Stimulated activated CD8-positive, alpha-beta memory T cell treated with anti-CD3 and anti-CD28 coated beads, Interleukin-4, amount 100 ng/mL, for 24 hours (primary cell): Measurements from ENCODE around the gene SEMA4A.
"Not testable (repeated sequence)": the region's sequence is repeated elsewhere in the genome, so short reads cannot be mapped to it uniquely, and the experiment has no call there.

ENCODE experiments used
- DNase-seq: peaks from one replicate; pipeline ENCODE4 v3.0.0-alpha.2; 2020; ENCODE audit warnings: low read depth

SEMA4A gene

GRCh38 chr1:156160000-156160742 lies 6.8 kb downstream of the SEMA4A start:
- no peak for DNase-seq

DNA sequence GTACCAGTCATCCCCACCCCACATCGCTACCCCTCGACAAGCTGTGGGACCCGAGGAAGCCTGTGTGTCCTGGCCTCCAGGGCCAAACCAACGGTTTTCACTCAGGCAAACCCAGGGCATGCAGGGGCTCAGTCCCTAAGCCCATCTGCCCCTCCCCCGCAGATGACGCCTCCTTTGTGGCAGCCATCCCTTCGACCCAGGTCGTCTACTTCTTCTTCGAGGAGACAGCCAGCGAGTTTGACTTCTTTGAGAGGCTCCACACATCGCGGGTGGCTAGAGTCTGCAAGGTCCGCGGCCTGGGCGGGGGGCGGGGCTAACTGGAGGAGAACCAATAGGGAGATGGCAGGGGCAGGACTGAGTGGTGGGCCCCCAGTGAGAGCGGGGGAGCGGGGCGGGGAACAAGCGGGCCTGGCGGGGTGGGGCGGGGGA lies 7.4 kb downstream of the SEMA4A start:
- peak; percentile 66 for DNase-seq

DNA sequence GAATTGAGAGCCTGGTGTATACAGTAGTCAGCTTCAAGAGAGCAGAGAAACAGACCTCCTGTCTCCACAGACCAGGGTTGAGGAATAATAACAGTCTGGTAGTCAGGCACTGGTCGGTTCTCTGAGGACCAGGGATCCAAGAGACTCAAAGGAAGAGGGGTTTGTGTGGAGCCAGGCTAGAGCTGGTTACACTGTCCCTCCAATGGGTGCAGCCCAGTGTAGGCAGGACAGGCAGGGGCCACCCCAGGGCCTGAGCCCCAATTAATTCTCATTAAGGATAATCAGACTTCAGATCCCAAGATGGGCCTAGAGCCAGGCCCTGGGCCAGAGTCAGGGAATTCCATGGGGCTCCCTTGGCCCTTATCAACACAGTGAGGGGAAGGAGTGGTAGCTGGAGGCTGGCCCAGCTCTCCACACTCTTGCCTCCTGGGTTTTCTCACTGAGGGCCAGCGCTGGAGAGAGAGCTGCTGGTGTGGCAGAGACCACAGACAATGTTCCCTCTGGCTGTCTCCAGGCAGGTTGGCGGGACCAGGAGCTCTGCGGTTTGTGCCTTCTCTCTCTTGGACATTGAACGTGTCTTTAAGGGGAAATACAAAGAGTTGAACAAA lies 9.1 kb downstream of the SEMA4A start:
- DNase-seq = no peak

DNA sequence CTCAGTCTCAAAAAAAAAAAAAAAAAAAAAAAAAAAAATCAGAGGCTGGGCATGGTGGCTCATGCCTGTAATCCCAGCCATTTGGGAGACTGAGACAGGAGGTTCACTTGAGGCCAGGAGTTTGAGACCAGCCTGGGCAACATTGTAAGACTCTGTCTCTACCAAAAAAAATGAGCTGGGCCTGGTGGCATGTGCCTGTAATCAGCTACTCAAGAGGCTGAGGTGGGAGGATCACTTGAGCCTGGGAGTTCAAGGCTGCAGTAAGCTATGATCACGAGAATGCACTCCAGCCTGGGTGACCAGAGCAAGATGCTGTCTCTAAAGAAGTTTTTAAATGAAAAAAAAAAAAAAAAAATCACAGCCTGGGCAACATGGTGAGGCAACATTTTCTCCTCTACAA lies 10.3 kb downstream of the SEMA4A start:
- no peak for DNase-seq

DNA sequence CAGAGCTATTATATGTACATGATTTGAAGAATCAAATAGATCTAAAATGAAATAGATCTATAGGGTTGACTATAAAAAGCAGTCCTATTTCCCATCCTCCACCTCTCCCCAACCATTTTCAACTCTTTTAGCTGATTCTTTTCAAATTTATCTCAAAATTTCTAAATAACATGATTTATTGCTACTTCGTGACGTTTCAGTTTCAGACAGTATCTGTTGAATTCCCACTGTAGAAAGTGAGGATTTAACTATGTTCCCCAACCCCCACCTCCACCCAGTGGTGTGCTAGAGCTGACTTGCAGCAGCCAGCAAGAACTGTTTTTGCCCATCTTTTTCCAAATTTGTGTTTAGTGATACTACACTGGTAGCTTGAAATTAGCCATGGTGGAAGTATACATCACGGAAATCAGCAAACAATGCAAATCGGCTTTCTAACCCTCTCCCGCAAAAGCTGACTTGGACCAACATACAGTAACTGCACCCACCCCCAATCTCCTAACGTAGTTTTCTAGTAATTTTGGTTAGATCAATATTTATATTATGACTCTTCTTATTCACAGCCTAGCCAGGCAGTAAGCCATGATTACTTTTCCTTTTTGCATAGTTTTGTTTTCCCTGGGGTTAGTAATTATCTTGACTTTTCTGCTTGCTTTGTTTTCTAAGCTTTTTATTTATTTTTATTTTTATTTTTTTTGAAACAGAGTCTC lies 10.9 kb downstream of the SEMA4A start:
- DNase-seq = no peak

DNA sequence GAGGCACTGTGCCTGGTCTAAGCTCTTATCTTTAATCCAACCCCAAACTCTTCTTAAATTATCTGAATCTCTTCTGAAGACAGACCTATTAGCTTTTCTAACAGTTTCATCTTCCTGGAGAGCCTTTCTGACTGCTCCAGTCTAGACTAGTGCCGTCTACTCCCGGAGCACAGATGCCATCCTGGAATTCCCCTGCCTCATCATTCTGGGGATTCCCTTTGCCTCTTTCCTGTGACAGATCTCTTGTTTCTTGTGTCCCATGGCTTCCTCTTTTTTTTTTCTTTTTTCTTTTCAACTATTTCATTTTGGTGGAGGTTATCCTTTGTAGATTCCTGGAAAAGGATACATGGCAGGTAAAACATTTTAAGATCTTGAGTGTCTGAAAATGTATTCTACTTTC lies 11.7 kb downstream of the SEMA4A start:
- DNase-seq = no peak

GRCh38 chr1:156167536-156167935 lies 14.2 kb downstream of the SEMA4A start:
- no peak for DNase-seq

DNA sequence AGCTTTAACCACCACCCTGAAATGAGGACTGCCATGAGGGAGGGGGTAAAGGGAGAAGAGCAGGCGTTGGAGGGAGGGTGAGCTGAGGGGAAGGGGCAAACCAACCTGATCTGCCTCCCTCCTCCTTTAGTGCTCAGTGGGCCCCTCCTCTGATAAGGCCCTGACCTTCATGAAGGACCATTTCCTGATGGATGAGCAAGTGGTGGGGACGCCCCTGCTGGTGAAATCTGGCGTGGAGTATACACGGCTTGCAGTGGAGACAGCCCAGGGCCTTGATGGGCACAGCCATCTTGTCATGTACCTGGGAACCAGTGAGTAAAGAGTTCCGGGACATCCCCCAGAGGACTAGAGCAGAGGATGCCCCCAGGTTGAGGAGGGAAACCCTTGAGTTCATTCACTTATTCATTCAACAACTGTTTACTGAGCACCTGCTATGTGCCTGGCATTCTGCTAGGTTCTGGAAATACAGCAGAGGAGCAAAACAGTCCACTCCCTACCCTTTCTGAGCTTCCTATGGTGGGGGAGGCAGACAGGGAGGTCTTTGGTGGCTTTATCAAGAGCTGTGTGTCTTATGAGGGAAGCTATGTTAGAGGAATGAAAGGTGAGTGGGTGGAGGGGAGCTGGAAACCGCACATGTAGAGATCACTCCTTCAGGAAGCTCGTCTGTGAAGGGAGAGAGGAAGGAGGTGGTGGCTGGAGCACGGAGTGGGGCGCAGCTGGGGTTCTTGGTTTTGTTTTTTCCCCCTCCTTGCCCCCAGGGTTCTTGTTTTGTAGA lies 19.5 kb downstream of the SEMA4A start:
- DNase-seq = no peak

GRCh38 chr1:156176610-156177210 lies 23.3 kb downstream of the SEMA4A start:
- no peak for DNase-seq

- DNase-seq = no peak
Observed at GRCh38 chr1:156177919-156178654, 24.7 kb downstream of the SEMA4A start.

DNA sequence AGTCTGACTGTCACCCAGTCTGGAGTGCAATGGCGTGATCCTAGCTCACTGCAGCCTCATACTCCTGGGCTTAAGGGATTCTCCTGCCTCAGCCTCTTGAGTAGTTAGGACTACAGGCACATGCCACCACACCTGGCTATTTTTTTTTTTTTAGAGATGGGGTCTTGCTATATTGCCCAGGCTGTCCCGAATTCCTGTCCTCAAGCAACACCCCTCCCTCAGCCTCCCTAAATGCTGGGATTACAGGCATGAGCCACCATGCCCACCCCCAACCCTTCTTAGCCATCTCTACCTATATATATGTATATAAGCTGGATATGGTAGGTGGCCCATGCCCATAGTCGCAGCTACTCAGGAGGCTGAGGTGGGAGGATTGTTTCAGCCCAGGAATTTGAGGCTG lies 27.1 kb downstream of the SEMA4A start:
- DNase-seq = no peak

GRCh38 chr1:156181391-156181924 lies 28.1 kb downstream of the SEMA4A start:
- not testable (repeated sequence) for DNase-seq

DNA sequence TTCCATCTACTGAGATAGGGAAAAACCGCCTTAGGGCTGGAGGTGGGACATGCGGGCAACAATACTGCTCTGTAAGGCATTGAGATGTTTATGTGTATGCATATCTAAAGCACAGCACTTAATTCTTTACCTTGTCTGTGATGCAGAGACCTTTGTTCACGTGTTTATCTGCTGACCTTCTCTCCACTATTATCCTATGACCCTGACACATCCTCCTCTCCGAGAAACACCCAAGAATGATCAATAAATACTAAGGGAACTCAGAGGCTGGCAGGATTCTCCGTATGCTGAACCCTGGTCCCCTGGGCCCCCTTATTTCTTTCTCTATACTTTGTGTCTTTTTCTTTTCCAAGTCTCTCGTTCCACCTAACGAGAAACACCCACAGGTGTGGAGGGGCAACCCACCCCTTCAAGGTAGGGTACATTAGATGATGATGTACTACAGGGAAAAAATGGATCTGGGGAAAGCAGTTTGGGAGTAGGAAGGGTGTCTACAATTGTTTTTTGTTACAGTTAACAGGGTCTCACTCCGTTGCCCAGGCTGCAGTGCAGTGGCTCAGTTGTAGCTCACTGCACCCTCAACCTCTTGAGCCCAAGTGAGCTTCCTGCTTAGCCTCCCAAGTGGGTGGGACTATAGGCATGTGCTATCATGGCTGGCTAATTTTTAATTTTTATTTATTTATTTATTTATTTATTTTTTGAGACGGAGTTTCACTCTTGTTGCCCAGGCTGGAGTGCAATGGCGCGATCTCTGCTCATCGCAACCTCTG lies 28.8 kb downstream of the SEMA4A start:
- DNase-seq = not testable (repeated sequence)

DNA sequence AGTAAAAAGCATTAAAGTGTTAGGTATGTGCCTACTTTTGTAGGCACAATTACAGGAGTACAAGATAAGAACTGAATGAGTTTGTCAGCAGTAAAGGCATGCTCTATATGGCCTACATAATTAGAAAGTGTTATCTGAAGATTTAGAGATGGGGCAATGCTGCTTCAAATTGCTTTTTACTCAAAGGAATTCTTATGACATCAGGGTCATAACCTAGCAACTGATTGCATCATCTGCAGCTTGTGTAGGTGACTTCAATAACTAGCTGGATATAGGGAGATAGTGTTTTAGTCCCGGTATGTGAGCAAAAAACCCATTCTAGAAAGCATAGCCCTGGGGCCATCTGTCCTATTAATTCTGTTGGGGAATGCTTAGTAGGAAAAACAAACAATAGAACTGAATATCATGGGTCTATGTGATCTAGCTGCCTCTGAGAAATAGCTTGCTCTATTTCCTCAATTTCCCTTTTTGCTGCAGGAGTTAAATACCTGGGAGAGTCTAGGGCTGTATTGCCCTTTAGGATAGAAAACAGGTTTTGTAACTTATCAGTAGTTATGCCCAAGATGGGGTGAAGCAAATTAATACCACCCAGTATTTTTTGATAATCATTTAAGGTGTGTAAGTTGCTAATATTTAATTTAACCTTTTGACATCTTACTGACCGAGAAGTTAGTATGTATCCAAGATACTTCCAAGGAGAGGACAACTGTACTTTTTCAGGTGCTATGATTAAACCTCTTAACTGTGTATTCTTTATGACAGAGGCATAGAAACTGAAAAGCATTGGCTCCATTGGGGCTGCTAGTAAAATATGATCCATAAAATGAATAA lies 33.2 kb downstream of the SEMA4A start:
- DNase-seq = not testable (repeated sequence)

GRCh38 chr1:156190265-156190664 lies 36.9 kb downstream of the SEMA4A start:
- not testable (repeated sequence) for DNase-seq

- no peak for DNase-seq
Observed at GRCh38 chr1:156191292-156191964, 38.0 kb downstream of the SEMA4A start.

DNA sequence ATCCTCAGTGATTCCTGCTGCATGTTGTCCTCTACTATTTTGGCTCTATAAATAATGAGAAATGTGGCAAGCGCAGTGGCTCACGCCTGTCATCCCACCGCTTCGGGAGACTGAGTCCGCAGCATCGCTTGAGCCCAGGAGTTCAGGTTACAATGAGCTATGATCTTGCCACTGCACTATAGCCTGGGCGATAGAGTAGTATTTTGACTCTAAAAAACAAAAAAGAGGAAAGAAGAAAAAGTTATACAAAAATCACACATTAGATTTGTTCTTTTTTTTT lies 39.8 kb downstream of the SEMA4A start:
- DNase-seq = no peak

DNA sequence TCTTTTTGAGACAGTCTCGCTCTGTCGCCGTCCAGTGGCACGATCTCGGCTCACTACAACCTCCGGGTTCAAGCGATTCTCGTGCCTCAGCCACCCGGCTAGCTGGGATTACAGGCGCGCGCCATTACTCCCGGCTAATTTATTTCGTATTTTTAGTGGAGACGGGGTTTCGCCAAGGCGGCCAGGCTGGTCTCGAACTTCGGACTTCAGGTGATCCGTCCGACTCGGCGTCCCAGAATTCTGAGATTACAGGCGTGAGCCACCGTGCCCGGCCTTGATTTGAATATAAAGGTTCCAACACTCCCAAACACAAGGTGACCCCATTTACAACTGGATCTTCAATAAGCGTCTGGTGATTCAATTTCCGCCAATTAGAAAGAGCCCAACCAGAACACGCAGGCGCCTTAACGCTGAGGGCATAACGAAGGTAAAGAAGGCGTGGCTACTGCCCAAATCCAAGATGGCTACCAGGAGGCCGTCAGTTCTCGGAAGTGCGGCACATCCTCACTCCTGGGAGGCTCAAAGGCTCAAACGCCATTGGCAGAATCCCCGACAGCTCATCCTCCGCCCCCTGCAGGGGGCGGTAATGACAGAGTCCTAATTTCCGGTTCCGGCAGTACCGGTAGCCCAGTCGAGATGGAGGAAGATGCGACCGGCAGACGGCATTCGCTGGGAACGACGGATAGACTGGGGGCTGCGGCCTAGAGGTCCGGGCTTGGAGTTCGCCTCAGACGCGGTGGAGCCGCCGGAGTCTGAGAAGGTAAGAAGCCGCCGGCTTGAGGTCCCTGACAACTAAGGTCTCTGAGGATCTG lies 40.3 kb downstream of the SEMA4A start, which contains the start of gene SLC25A44:
TSS of gene SLC25A44 (plus strand) at position 617 of the 812 bp plus-strand sequence. CDS start 5,744 bp downstream, outside the sequence.
- peak; percentile 93 for DNase-seq
